NCI-H345 (cell line): Measurements from ENCODE around the gene CWC15.
"Not testable (repeated sequence)": the region's sequence is repeated elsewhere in the genome, so short reads cannot be mapped to it uniquely, and the experiment has no call there.

Experiments used
- DNase-seq: peaks from one replicate; lab custom pipeline; 2025; lab: John Stamatoyannopoulos, UW

The CWC15 gene

GRCh38 chr11:94913718-94914394, 59.5 kb downstream of the CWC15 start:
- DNase-seq: not testable (repeated sequence)

DNA sequence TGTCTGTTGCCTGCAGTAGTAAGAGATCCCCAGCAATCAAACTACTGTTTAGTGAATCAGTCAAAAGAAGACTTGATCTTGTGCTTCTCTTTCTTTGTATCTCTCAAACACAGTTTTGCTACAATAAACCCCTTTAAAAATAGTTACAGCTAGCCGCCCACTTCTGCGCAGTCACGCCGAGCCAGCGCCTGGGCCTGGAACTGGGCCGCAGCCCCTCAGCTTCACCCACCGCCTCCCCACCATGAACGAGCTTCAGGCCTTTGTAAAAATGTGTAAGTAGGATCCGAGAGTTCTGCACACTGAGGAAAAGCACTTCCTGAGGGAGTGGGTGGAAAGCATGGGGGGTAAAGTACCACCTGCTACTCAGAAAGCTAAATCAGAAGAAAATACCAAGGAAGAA, 60.5 kb downstream of the CWC15 start:
- no peak for DNase-seq
